A549 (cell line): ENCODE data around the gene CLEC4F. TPM values are rescaled to one million over a fixed set of nuclear protein-coding genes. Genes with fewer than 3 reads are reported as not detected.

Experiments
- ATAC-seq, 2 experiments: fragments of 200-7000 bp in 1 of 2; fragments of >200 bp in 1 of 2; cut with Nextera tagmentation in 1 of 2; cut with Tn5 transposase in 1 of 2; 3 replicates each; pipeline versions ENCODE4 v1.8.0 to v1.9.1; 2018 to 2020; ENCODE audit warnings: mild to moderate bottlenecking in 1 of 2, moderate library complexity in 1 of 2
- CTCF ChIA-PET: fragments of 300-600 bp; sonication (Branson Sonifier 250); formaldehyde crosslinking; extraction: SDS; loops from one replicate; lab custom pipeline; 2021; ENCODE audit warnings: antibody characterized with exemption, inconsistent platforms; lab: Yijun Ruan, JAX
- POLR2A ChIA-PET: fragments of 350-600 bp; formaldehyde crosslinking; extraction: SDS; loops from one replicate; lab custom pipeline; 2021; ENCODE audit warnings: antibody characterized with exemption, inconsistent platforms; lab: Yijun Ruan, JAX
- DNase-seq, 2 experiments: peaks; one replicate each; pipeline versions ENCODE4 v3.0.0 to v3.0.0-alpha.2; 2011 to 2016; ENCODE audit warnings: low read depth in 1 of 2, low spot score in 1 of 2
- FAIRE-seq: peaks from 2 replicates; lab custom pipeline; 2011; peaks lifted over from hg19 to GRCh38; lab: Jason Lieb, UNC
- H3K27ac ChIP-seq, 2 experiments: fragments of >200 bp; sonication (Bioruptor Twin); formaldehyde crosslinking; 3 replicates each; pipeline ENCODE4 v1.5.1; 2016 to 2017
- H3K4me1 ChIP-seq: fragments of >200 bp; sonication (Bioruptor Twin); formaldehyde crosslinking; 3 replicates; pipeline ENCODE4 v1.6.1; 2016
- H3K4me2 ChIP-seq: fragments of >200 bp; sonication (Bioruptor Twin); formaldehyde crosslinking; 3 replicates; pipeline ENCODE4 v1.6.1; 2016
- H3K4me3 ChIP-seq: fragments of >200 bp; sonication (Bioruptor Twin); formaldehyde crosslinking; 3 replicates; pipeline ENCODE4 v1.5.1; 2016
- H3K9me3 ChIP-seq: fragments of >200 bp; sonication (Bioruptor Twin); formaldehyde crosslinking; 3 replicates; pipeline ENCODE4 v1.6.1; 2016
- CEBPB ChIP-seq, 2 experiments: fragments of >200 bp in 1 of 2; sonication (Bioruptor Twin) in 1 of 2; formaldehyde crosslinking in 1 of 2; IDR thresholded peaks; 2 replicates each; pipeline ENCODE4 v1.6.1; 2012 to 2016
- ESRRA ChIP-seq: fragments of 150-350 bp; IDR thresholded peaks from 2 replicates; pipeline ENCODE4 v1.6.1; 2014; ENCODE audit warnings: mild to moderate bottlenecking, low read length, borderline replicate concordance
- FOSL2 ChIP-seq, 2 experiments: fragments of 450-650 bp in 1 of 2; fragments of >200 bp in 1 of 2; sonication (Bioruptor Twin) in 1 of 2; formaldehyde crosslinking; IDR thresholded peaks; 2 replicates each; pipeline versions ENCODE4 v1.5.0 to v1.6.1; 2016 to 2020; ENCODE audit warnings: mild to moderate bottlenecking in 1 of 2, moderate library complexity in 1 of 2
- GATA3 ChIP-seq: IDR thresholded peaks from 2 replicates; pipeline ENCODE4 v1.6.1; 2012; ENCODE audit warnings: borderline replicate concordance
- HOXA7 ChIP-seq: fragments of 250-450 bp; sonication (Bioruptor Pico); IDR thresholded peaks from 2 replicates; pipeline ENCODE4 v1.5.0; 2020; ENCODE audit warnings: mild to moderate bottlenecking, moderate library complexity
- HOXB13 ChIP-seq: fragments of 250-450 bp; sonication (Bioruptor Pico); IDR thresholded peaks from 2 replicates; pipeline ENCODE4 v1.5.0; 2020; ENCODE audit warnings: low read depth, mild to moderate bottlenecking, moderate library complexity
- KDM1A ChIP-seq: fragments of 200-600 bp; sonication (generic); IDR thresholded peaks from 2 replicates; pipeline ENCODE4 v1.6.1; 2016; ENCODE audit warnings: low read depth, mild to moderate bottlenecking
- MAFK ChIP-seq: fragments of 450-650 bp; IDR thresholded peaks from 2 replicates; pipeline ENCODE4 v1.6.1; 2014; ENCODE audit not compliant: partially characterized antibody
- MAZ ChIP-seq: fragments of 150-350 bp; IDR thresholded peaks from 2 replicates; pipeline ENCODE4 v1.6.1; 2014; ENCODE audit warnings: antibody characterized with exemption, low read depth, low read length, borderline replicate concordance
- MYC ChIP-seq: IDR thresholded peaks from 2 replicates; pipeline ENCODE4 v1.6.1; 2012; ENCODE audit warnings: mild to moderate bottlenecking, inconsistent platforms, low read length, improper control_type of control experiment, borderline replicate concordance
- NPAS2 ChIP-seq: fragments of 250-450 bp; sonication (Bioruptor Pico); IDR thresholded peaks from 2 replicates; pipeline ENCODE4 v1.8.0; 2022; ENCODE audit warnings: mild to moderate bottlenecking, moderate library complexity, borderline replicate concordance
- NR3C1 ChIP-seq: fragments of >200 bp; sonication (Bioruptor Twin); formaldehyde crosslinking; IDR thresholded peaks from 3 replicates; pipeline ENCODE4 v1.6.1; 2017
- PHF8 ChIP-seq: fragments of 200-600 bp; sonication (generic); IDR thresholded peaks from 2 replicates; pipeline ENCODE4 v1.6.1; 2016; ENCODE audit warnings: low read depth, mild to moderate bottlenecking, antibody characterized with exemption, moderate library complexity, borderline replicate concordance
- POLR2A ChIP-seq: IDR thresholded peaks from 2 replicates; pipeline ENCODE4 v1.6.1; 2012; ENCODE audit warnings: mild to moderate bottlenecking, low read length
- POLR2AphosphoS2 ChIP-seq: conservative IDR thresholded peaks from 2 replicates; pipeline ENCODE4 v1.6.1; 2012; ENCODE audit warnings: low read length, improper control_type of control experiment, inconsistent platforms
- RCOR1 ChIP-seq: fragments of 150-350 bp; IDR thresholded peaks from 2 replicates; pipeline ENCODE4 v1.6.1; 2014; ENCODE audit warnings: antibody characterized with exemption, low read length, low read depth
- RFX5 ChIP-seq: fragments of 450-650 bp; IDR thresholded peaks from 2 replicates; pipeline ENCODE4 v1.7.1; 2014; ENCODE audit warnings: antibody characterized with exemption, mild to moderate bottlenecking, moderate library complexity
- SMC3 ChIP-seq: fragments of >200 bp; sonication (Bioruptor Twin); formaldehyde crosslinking; IDR thresholded peaks from 3 replicates; pipeline ENCODE4 v1.6.1; 2018; ENCODE audit warnings: inconsistent platforms
- SREBF2 ChIP-seq: fragments of 450-650 bp; IDR thresholded peaks from 2 replicates; pipeline ENCODE4 v1.6.1; 2014; ENCODE audit warnings: mild to moderate bottlenecking, moderate library complexity
- ZC3H11A ChIP-seq: fragments of 450-650 bp; IDR thresholded peaks from 2 replicates; pipeline ENCODE4 v1.6.1; 2014; ENCODE audit warnings: antibody characterized with exemption, mild to moderate bottlenecking
- WGBS: methylation state at CpG from one replicate; pipeline ENCODE4 v1.1.6; 2017; ENCODE audit errors: missing lambda C conversion rate; 5-methylcytosine and 5-hydroxymethylcytosine counted together
- polyA plus RNA-seq, 4 experiments: library from polyadenylated mRNA; depleted of rRNA in 3 of 4; stranded (reverse); fragments of >200 nt; fragmentation: RNase III in 1 of 4; extraction: RNeasy Plus Mini Kit Qiagen cat#74134 plus additional on column Dnase treatment in 1 of 4; gene quantifications; 2 replicates in 3 of 4; 3 replicates in 1 of 4; pipeline ENCODE4 v1.2.3, GENCODE V29; 2011 to 2017
- TF ChIP-seq, protein P1 (sequence below): IDR thresholded peaks from 2 replicates; pipeline ENCODE4 v1.6.1; 2012
- TF ChIP-seq, protein P2 (sequence below): fragments of 150-350 bp; IDR thresholded peaks from 2 replicates; pipeline ENCODE4 v1.6.1; 2014; ENCODE audit warnings: low read depth, mild to moderate bottlenecking, low read length
- TF ChIP-seq, protein P3 (sequence below): fragments of >200 bp; sonication (Bioruptor Twin); formaldehyde crosslinking; IDR thresholded peaks from 3 replicates; pipeline ENCODE4 v1.5.1; 2016
- TF ChIP-seq, protein P4 (sequence below): IDR thresholded peaks from 2 replicates; pipeline ENCODE4 v1.6.1; 2012
- TF ChIP-seq, protein P5 (sequence below): fragments of 250-450 bp; sonication (Bioruptor Pico); IDR thresholded peaks from 2 replicates; pipeline ENCODE4 v1.5.0; 2021; ENCODE audit warnings: mild to moderate bottlenecking, moderate library complexity, borderline replicate concordance

Gene CLEC4F
- polyA plus RNA-seq, 2 of the 4 experiments (the other 2 are of a cell fraction), result not detected

DNA sequence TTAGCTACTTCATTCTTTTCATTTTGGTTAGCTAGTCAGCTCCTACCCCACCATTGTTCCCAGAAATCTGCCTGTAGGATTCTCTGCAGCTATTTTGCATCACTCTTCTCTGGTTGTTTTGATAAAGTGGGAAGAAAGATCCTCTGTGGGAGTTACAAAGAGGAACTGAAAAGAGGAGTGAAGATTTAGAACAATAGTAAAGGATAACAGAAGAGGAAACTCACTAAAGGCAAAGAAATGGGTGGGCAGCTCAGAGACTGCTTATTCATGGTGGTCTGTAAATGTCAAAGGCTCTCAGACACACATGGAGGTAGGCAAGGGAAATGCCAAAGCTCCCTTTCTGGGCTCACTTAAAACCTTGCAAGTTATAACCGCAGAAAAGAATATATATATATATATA is 32.4 kb upstream of the CLEC4F start:
- ChIA-PET CTCF (interaction anchor here (1.0 to 6.3 kb wide), 7 partner anchors 10 to 96 kb away, joined by 3 to 79 read pairs (median 3); no protein-coding TSS in a partner anchor), POLR2A (no interaction called here)
- DNase-seq, result no peak
- Histone ChIP-seq H3K4me1 (no peaks in the 10 kb centered on the region), H3K4me2 (no peak overlapping the region), H3K9me3 (no peaks in the 10 kb centered on the region), H3K4me3 (no peak overlapping the region), H3K27ac (no peak overlapping the region)
- TF ChIP-seq HOXB13 (CRISPR knock-in tag) (no peak), GATA3 (no peak), POLR2AphosphoS2 (no peak), POLR2A (no peak), PHF8 (no peak), HOXA7 (CRISPR knock-in tag) (no peak), CEBPB (IDR thresholded peaks at IDR 0.05) (no peak), ESRRA (no peak), SREBF2 (no peak), RCOR1 (no peak)
- TF ChIP-seq, protein P1, sequence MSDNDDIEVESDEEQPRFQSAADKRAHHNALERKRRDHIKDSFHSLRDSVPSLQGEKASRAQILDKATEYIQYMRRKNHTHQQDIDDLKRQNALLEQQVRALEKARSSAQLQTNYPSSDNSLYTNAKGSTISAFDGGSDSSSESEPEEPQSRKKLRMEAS, result no peak
- TF ChIP-seq, protein P2, sequence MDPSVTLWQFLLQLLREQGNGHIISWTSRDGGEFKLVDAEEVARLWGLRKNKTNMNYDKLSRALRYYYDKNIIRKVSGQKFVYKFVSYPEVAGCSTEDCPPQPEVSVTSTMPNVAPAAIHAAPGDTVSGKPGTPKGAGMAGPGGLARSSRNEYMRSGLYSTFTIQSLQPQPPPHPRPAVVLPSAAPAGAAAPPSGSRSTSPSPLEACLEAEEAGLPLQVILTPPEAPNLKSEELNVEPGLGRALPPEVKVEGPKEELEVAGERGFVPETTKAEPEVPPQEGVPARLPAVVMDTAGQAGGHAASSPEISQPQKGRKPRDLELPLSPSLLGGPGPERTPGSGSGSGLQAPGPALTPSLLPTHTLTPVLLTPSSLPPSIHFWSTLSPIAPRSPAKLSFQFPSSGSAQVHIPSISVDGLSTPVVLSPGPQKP, result no peak
- no peak for ATAC-seq
- FAIRE-seq, result no peak
- WGBS, result 88% methylated on average over 1 of the region's 1 CpG

DNA sequence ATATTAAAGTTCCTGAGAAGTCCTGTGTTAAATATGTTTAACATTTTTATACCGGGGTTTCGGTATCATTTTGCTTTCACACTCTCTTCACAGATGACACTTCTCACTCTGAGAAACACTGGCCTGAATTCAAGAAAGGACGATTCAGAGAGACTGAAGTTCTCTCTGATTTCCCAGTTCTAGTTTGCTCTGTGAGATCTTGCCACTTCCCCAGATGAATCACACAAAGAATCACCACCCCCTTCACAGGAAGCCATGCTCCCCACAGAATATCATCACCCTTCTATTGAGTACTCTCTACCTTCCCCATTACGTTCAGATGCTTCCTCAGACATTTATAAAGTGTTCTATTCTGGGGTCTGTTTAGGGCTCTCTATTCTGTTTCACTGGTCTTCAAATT is 31.3 kb upstream of the CLEC4F start:
- Histone ChIP-seq H3K4me2 (no peak overlapping the region), H3K9me3 (no peaks in the 10 kb centered on the region), H3K4me3 (no peak overlapping the region), H3K27ac (no peak overlapping the region), H3K4me1 (no peaks in the 10 kb centered on the region)
- no peak for ATAC-seq
- ChIA-PET POLR2A (no interaction called here), CTCF (interaction anchor here (1.3 to 6.3 kb wide), 6 partner anchors 11 to 97 kb away, joined by 3 to 79 read pairs (median 6); partner anchors contain the start of gene FIGLA)
- DNase-seq, result no peak
- 21% methylated on average over 4 of the region's 4 CpGs for WGBS
- no peak for FAIRE-seq
- TF ChIP-seq RFX5, result no peak

DNA sequence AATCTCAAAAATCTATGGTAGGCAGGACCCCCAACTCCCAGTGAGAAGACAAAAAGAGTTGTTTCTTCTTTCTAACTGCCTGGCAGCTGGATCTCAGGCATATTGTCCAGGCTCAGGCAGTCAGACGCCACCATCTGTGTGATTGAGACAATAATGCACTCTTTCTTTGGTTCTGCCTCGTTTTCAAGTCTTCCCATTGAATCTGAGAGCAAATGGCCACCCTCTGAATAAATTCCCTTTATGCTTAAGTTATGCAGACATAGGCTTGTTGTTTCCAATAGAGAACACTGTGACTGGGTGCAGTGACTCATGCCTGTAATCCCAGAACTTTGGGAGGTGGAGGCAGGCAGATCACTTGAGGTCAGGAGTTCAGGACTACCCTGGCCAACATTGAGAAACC is 30.5 kb upstream of the CLEC4F start:
- Histone ChIP-seq H3K4me3 (no peak overlapping the region), H3K9me3 (no peaks in the 10 kb centered on the region), H3K4me1 (no peaks in the 10 kb centered on the region), H3K4me2 (no peak overlapping the region), H3K27ac (no peak overlapping the region)
- 7% methylated on average over 2 of the region's 2 CpGs for WGBS
- no peak for ATAC-seq
- POLR2A ChIA-PET, result no interaction called here
- no peak for FAIRE-seq
- CTCF ChIA-PET, result interaction anchor here (1.4 to 6.3 kb wide), 5 partner anchors 12 to 97 kb away, joined by 3 to 79 read pairs (median 8); partner anchors contain the start of gene FIGLA
- TF ChIP-seq, protein P3, sequence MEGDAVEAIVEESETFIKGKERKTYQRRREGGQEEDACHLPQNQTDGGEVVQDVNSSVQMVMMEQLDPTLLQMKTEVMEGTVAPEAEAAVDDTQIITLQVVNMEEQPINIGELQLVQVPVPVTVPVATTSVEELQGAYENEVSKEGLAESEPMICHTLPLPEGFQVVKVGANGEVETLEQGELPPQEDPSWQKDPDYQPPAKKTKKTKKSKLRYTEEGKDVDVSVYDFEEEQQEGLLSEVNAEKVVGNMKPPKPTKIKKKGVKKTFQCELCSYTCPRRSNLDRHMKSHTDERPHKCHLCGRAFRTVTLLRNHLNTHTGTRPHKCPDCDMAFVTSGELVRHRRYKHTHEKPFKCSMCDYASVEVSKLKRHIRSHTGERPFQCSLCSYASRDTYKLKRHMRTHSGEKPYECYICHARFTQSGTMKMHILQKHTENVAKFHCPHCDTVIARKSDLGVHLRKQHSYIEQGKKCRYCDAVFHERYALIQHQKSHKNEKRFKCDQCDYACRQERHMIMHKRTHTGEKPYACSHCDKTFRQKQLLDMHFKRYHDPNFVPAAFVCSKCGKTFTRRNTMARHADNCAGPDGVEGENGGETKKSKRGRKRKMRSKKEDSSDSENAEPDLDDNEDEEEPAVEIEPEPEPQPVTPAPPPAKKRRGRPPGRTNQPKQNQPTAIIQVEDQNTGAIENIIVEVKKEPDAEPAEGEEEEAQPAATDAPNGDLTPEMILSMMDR, result no peak
- TF ChIP-seq SMC3, result no peak
- no peak for TF ChIP-seq POLR2A
- TF ChIP-seq, protein P4, sequence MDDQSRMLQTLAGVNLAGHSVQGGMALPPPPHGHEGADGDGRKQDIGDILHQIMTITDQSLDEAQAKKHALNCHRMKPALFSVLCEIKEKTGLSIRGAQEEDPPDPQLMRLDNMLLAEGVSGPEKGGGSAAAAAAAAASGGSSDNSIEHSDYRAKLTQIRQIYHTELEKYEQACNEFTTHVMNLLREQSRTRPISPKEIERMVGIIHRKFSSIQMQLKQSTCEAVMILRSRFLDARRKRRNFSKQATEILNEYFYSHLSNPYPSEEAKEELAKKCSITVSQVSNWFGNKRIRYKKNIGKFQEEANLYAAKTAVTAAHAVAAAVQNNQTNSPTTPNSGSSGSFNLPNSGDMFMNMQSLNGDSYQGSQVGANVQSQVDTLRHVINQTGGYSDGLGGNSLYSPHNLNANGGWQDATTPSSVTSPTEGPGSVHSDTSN, result no peak
- no peak for TF ChIP-seq MAZ
- no peak for TF ChIP-seq NPAS2 (CRISPR knock-in tag)
- TF ChIP-seq MYC, result no peak
- TF ChIP-seq KDM1A, result no peak
- TF ChIP-seq MAFK, result no peak
- TF ChIP-seq, protein P5, sequence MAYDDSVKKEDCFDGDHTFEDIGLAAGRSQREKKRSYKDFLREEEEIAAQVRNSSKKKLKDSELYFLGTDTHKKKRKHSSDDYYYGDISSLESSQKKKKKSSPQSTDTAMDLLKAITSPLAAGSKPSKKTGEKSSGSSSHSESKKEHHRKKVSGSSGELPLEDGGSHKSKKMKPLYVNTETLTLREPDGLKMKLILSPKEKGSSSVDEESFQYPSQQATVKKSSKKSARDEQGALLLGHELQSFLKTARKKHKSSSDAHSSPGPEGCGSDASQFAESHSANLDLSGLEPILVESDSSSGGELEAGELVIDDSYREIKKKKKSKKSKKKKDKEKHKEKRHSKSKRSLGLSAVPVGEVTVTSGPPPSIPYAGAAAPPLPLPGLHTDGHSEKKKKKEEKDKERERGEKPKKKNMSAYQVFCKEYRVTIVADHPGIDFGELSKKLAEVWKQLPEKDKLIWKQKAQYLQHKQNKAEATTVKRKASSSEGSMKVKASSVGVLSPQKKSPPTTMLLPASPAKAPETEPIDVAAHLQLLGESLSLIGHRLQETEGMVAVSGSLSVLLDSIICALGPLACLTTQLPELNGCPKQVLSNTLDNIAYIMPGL (CRISPR knock-in tag), result no peak
- no peak for TF ChIP-seq ZC3H11A
- no peak for TF ChIP-seq NR3C1
- TF ChIP-seq FOSL2 (IDR thresholded peaks at IDR 0.05), result no peak
- no peak for TF ChIP-seq FOSL2 (CRISPR knock-in tag; IDR thresholded peaks at IDR 0.05)
- DNase-seq, result no peak
